Measurements from ENCODE around the gene TRIM2. TPM values are rescaled to one million over a fixed set of nuclear protein-coding genes. Genes with fewer than 3 reads are reported as not detected.
"Not testable (repeated sequence)": the region's sequence is repeated elsewhere in the genome, so short reads cannot be mapped to it uniquely, and the experiment has no call there.

TRIM2 gene
- total and polyA plus RNA-seq, 9 donors, result 9.5 to 57.5 (median 44.4) TPM

GRCh38 chr4:153197301-153197700, 6.9 kb upstream of the TRIM2 start:
- Histone ChIP-seq H3K9me3 (no peaks in the 10 kb centered on the region), H3K27me3 (no peaks in the 10 kb centered on the region), H3K36me3 (no peaks in the 10 kb centered on the region), H3K4me1 (ENCODE audit: insufficient read depth) (no peaks in the 10 kb centered on the region), H3K27ac (no peak overlapping the region), H3K4me3 (no peak overlapping the region)
- TF ChIP-seq POLR2A (IDR thresholded peaks at IDR 0.05), result no peak
- 86 to 93% (median 90%) methylated on average over 5 of the region's 5 CpGs for WGBS, 3 donors
- DNase-seq, result no peak
- intact Hi-C loops (cut with DNase I), result no loop called here

GRCh38 chr4:153198719-153199118, 5.5 kb upstream of the TRIM2 start:
- H3K27me3 ChIP-seq, result no peaks in the 10 kb centered on the region
- intact Hi-C loops (cut with DNase I), result no loop called here
- WGBS, 3 donors, result 77 to 81% (median 81%) methylated on average over 1 of the region's 1 CpG
- H3K4me1 ChIP-seq (ENCODE audit: insufficient read depth), result no peaks in the 10 kb centered on the region
- no peak overlapping the region for H3K4me3 ChIP-seq
- no peaks in the 10 kb centered on the region for H3K36me3 ChIP-seq
- DNase-seq, result no peak
- no peak for TF ChIP-seq EP300 (IDR thresholded peaks at IDR 0.05)
- no peak for TF ChIP-seq POLR2A (IDR thresholded peaks at IDR 0.05)
- TF ChIP-seq CTCF (IDR thresholded peaks at IDR 0.05), result no peak
- H3K27ac ChIP-seq, result no peak overlapping the region
- no peaks in the 10 kb centered on the region for H3K9me3 ChIP-seq

GRCh38 chr4:153203746-153204145, 497 bp upstream of the TRIM2 start:
- H3K4me3 ChIP-seq; H3K27ac ChIP-seq; H3K4me1 ChIP-seq (ENCODE audit: insufficient read depth); H3K27me3 ChIP-seq; H3K9me3 ChIP-seq; H3K36me3 ChIP-seq; DNase-seq; intact Hi-C loops (cut with DNase I): not testable (repeated sequence)
- WGBS, 3 donors, result 48 to 54% (median 53%) methylated on average over 5 of the region's 5 CpGs

- no peaks in the 10 kb centered on the region for H3K27me3 ChIP-seq
- 57 to 66% (median 58%) methylated on average over 22 of the region's 22 CpGs for WGBS, 3 donors
- TF ChIP-seq EP300 (IDR thresholded peaks at IDR 0.05) (no peak), POLR2A (IDR thresholded peaks at IDR 0.05) (no peak), CTCF (IDR thresholded peaks at IDR 0.05) (no peak)
- H3K4me3 ChIP-seq, result peak overlapping the region; percentile 30
- intact Hi-C loops (cut with DNase I), result no loop called here
- no peaks in the 10 kb centered on the region for H3K36me3 ChIP-seq
- no peaks in the 10 kb centered on the region for H3K9me3 ChIP-seq
- H3K27ac ChIP-seq, result peak overlapping the region in 1 of 2 donors; percentile 42
- DNase-seq, result no peak
- H3K4me1 ChIP-seq (ENCODE audit: insufficient read depth), result no peaks in the 10 kb centered on the region
Observed at GRCh38 chr4:153204728-153205648, 745 bp downstream of the TRIM2 start.

- Histone ChIP-seq H3K4me3 (no peak overlapping the region), H3K9me3 (no peaks in the 10 kb centered on the region), H3K36me3 (no peaks in the 10 kb centered on the region), H3K27ac (no peak overlapping the region), H3K4me1 (ENCODE audit: insufficient read depth) (no peaks in the 10 kb centered on the region), H3K27me3 (no peaks in the 10 kb centered on the region)
- no peak for DNase-seq
- TF ChIP-seq POLR2A (IDR thresholded peaks at IDR 0.05) (no peak), CTCF (IDR thresholded peaks at IDR 0.05) (no peak), EP300 (IDR thresholded peaks at IDR 0.05) (no peak)
- 84 to 89% (median 88%) methylated on average over 5 of the region's 5 CpGs for WGBS, 3 donors
- intact Hi-C loops (cut with DNase I), result no loop called here
Observed at GRCh38 chr4:153205757-153206156, 1.5 kb downstream of the TRIM2 start.
